ENCODE results near the gene LRRC52. TPM values are rescaled to one million over a fixed set of nuclear protein-coding genes. Genes with fewer than 3 reads are reported as not detected.

The LRRC52 gene
- total and polyA plus RNA-seq, 2 of the 8 experiments (the other 6 are each of a cell fraction or from before 2014, with no cell fraction given), result 0.05 TPM; not detected in 1

- Histone ChIP-seq H2BK5ac (ENCODE audit: low read depth, low read length) (no peak overlapping the region), H2BK20ac (ENCODE audit: low read length) (no peak overlapping the region), H4K5ac (ENCODE audit: insufficient read length, low read depth, low read length) (no peak overlapping the region), H3K36me3 (ENCODE audit: control insufficient read depth in 2 of 4, insufficient read depth in 4 of 4, low read length in 3 of 4) (no peaks in the 10 kb centered on the region), H3K9ac (replicated peaks in 1 of 4; ENCODE audit: extremely low read depth in 1 of 4, low read depth in 3 of 4, low read length in 3 of 4) (no peak overlapping the region), H3K4ac (replicated peaks; ENCODE audit: insufficient read length, low read depth, low read length) (no peak overlapping the region), H3K9me3 (ENCODE audit: insufficient read depth in 2 of 2, low read depth in 1 of 2, low read length in 1 of 2) (no peaks in the 10 kb centered on the region), H3K14ac (ENCODE audit: insufficient read length) (no peak overlapping the region), H4K91ac (replicated peaks; ENCODE audit: insufficient read length, low read length) (no peak overlapping the region), H4K20me1 (replicated peaks in 1 of 2; ENCODE audit: control insufficient read depth in 1 of 2, insufficient read depth in 2 of 2, low read length in 2 of 2) (no peaks in the 10 kb centered on the region), H3K4me2 (ENCODE audit: insufficient read depth in 1 of 2, low read depth in 2 of 2, low read length in 2 of 2) (no peak overlapping the region), H3K18ac (ENCODE audit: extremely low read depth, low read length) (no peak overlapping the region), H3K4me1 (replicated peaks in 1 of 4; ENCODE audit: control insufficient read depth in 3 of 4, insufficient read depth in 4 of 4, low read length in 3 of 4) (no peaks in the 10 kb centered on the region), H2BK12ac (ENCODE audit: low read depth, low read length) (no peak overlapping the region), H3K27ac (ENCODE audit: low read depth, low read length) (no peak overlapping the region), H2AK5ac (ENCODE audit: low read depth, low read length) (no peak overlapping the region), H3K4me3 (ENCODE audit: extremely low read depth in 1 of 4, insufficient read depth in 2 of 4, low read depth in 3 of 4, low read length in 4 of 4) (no peak overlapping the region), H3K23ac (ENCODE audit: insufficient read length) (no peak overlapping the region), H3K27me3 (replicated peaks in 1 of 4; ENCODE audit: control insufficient read depth in 3 of 4, extremely low read depth in 1 of 4, insufficient read depth in 3 of 4, low read length in 3 of 4) (peaks cover 0 to 2% (median under 1%) of the 10 kb centered on the region in 4 experiments; a peak in 2 of 7 replicates), H3K56ac (replicated peaks; ENCODE audit: insufficient read length, low read depth, low read length) (no peak overlapping the region), H3K79me2 (ENCODE audit: control insufficient read depth in 1 of 2, insufficient read depth in 2 of 2, low read length in 2 of 2) (no peaks in the 10 kb centered on the region), H2BK120ac (replicated peaks; ENCODE audit: low read depth, low read length) (no peak overlapping the region), H4K8ac (ENCODE audit: extremely low read depth, insufficient read depth, low read length) (no peak overlapping the region), H2BK15ac (ENCODE audit: low read length) (no peak overlapping the region), H3K23me2 (ENCODE audit: low read depth, low read length) (no peaks in the 10 kb centered on the region), H3K79me1 (ENCODE audit: low read depth, low read length) (no peaks in the 10 kb centered on the region), H2AFZ (ENCODE audit: low read length) (no peak overlapping the region)
- ChIA-PET POLR2A (ENCODE audit: partially characterized antibody) (no interaction called here), CTCF (ENCODE audit: partially characterized antibody) (no interaction called here)
- TF ChIP-seq RNF2 (IDR thresholded peaks at IDR 0.05; ENCODE audit: borderline replicate concordance, low read depth, low read length, missing control alignments, poor library complexity, severe bottlenecking), result no peak
- TF ChIP-seq TAF7 (optimal IDR thresholded peaks at IDR 0.05; ENCODE audit: borderline replicate concordance, low read depth, low read length), result no peak
- TF ChIP-seq TBP (IDR thresholded peaks at IDR 0.05; ENCODE audit: low read depth, low read length), result no peak
- TF ChIP-seq TAF1 (IDR thresholded peaks at IDR 0.05; ENCODE audit: low read depth, low read length), result no peak
- TF ChIP-seq POLR2AphosphoS5 (IDR thresholded peaks at IDR 0.05; ENCODE audit: low read depth, low read length), result no peak
- no peak for TF ChIP-seq TEAD4 (IDR thresholded peaks at IDR 0.05; ENCODE audit: low read depth, low read length)
- no peak for TF ChIP-seq RBBP5 (IDR thresholded peaks at IDR 0.05; ENCODE audit: borderline replicate concordance, low read depth, low read length)
- TF ChIP-seq ATF3 (IDR thresholded peaks at IDR 0.05; ENCODE audit: insufficient read depth, low read depth, low read length), result no peak
- no peak for TF ChIP-seq SIRT6 (IDR thresholded peaks at IDR 0.05; ENCODE audit: low read length)
- no peak for TF ChIP-seq HDAC2 (IDR thresholded peaks at IDR 0.05; ENCODE audit: borderline replicate concordance in 1 of 2, low read depth in 2 of 2, low read length in 2 of 2)
- no peak for TF ChIP-seq SP2 (IDR thresholded peaks at IDR 0.05; ENCODE audit: low read length)
- TF ChIP-seq EP300 (IDR thresholded peaks at IDR 0.05; ENCODE audit: borderline replicate concordance in 1 of 2, low read depth in 2 of 2, low read length in 2 of 2), result no peak
- TF ChIP-seq CHD1 (IDR thresholded peaks at IDR 0.05; ENCODE audit: low read depth, low read length), result no peak
- FAIRE-seq, result no peak
- WGBS, 2 experiments (ENCODE audit: extremely low coverage in 1 of 2, insufficient coverage in 1 of 2, insufficient read length in 1 of 2, insufficient replicate concordance in 2 of 2, low coverage in 1 of 2, low lambda C conversion rate in 2 of 2, missing lambda C conversion rate in 1 of 2), result 84% methylated on average over 3 of the region's 3 CpGs; no CpG with 5 or more reads in 1 of the 2 experiments
- DNase-seq (ENCODE audit: low read depth in 1 of 2, low spot score in 2 of 2), result no peak
These were observed 35.5 kb upstream of the LRRC52 start for GRCh38 chr1:165508291-165508690.
